GM23338 (cell line): ENCODE results near the gene DMD. TPM values are rescaled to one million over a fixed set of nuclear protein-coding genes. Genes with fewer than 3 reads are reported as not detected.

ENCODE experiments used
- ATAC-seq: fragments of 200-7000 bp; cut with Tn5 transposase; 3 replicates; pipeline ENCODE4 v1.9.1; 2020
- DNase-seq: peaks from one replicate; pipeline ENCODE4 v3.0.0-alpha.2; 2015; ENCODE audit warnings: low spot score
- H2AFZ ChIP-seq: fragments of 200-600 bp; sonication (generic); 2 replicates; pipeline ENCODE4 v1.8.0; 2016; ENCODE audit warnings: antibody characterized with exemption, mild to moderate bottlenecking, moderate library complexity
- H3F3A ChIP-seq: fragments of 200-600 bp; sonication (generic); replicated peaks from 2 replicates; pipeline ENCODE4 v1.8.0; 2017; ENCODE audit warnings: antibody characterized with exemption, mixed run types, low read depth
- H3K27ac ChIP-seq: fragments of 200-600 bp; sonication (generic); 2 replicates; pipeline ENCODE4 v1.6.1; 2016; ENCODE audit warnings: low read depth
- H3K27me3 ChIP-seq: fragments of 200-600 bp; sonication (generic); 2 replicates; pipeline ENCODE4 v1.8.0; 2016; ENCODE audit warnings: mild to moderate bottlenecking, mixed run types, moderate library complexity; ENCODE audit not compliant: insufficient read depth
- H3K36me3 ChIP-seq: fragments of 200-600 bp; sonication (generic); 2 replicates; pipeline ENCODE4 v1.8.0; 2016; ENCODE audit warnings: mild to moderate bottlenecking; ENCODE audit not compliant: insufficient read depth
- H3K4me1 ChIP-seq: fragments of 200-600 bp; sonication (generic); 2 replicates; pipeline ENCODE4 v1.8.0; 2016; ENCODE audit warnings: mild to moderate bottlenecking, moderate library complexity; ENCODE audit not compliant: insufficient read depth
- H3K4me2 ChIP-seq: fragments of 200-600 bp; sonication (generic); 2 replicates; pipeline ENCODE4 v1.7.1; 2017; ENCODE audit warnings: mixed run types
- H3K4me3 ChIP-seq: fragments of 200-600 bp; sonication (generic); 2 replicates; pipeline ENCODE4 v1.6.1; 2016; ENCODE audit warnings: mixed run types
- H3K79me2 ChIP-seq: fragments of 200-600 bp; sonication (generic); replicated peaks from 2 replicates; pipeline ENCODE4 v1.8.0; 2017; ENCODE audit warnings: mild to moderate bottlenecking; ENCODE audit not compliant: insufficient read depth
- H3K9me2 ChIP-seq: fragments of 200-600 bp; sonication (generic); 2 replicates; pipeline ENCODE4 v1.8.0; 2017; ENCODE audit not compliant: insufficient read depth
- H4K20me1 ChIP-seq: fragments of 200-600 bp; sonication (generic); replicated peaks from 2 replicates; pipeline ENCODE4 v1.8.0; 2017; ENCODE audit warnings: mild to moderate bottlenecking; ENCODE audit not compliant: insufficient read depth
- H3K27ac Mint-ChIP-seq: 2 replicates; pipeline ENCODE4 v1.8.0; 2020; ENCODE audit warnings: inconsistent platforms, mild to moderate bottlenecking, moderate library complexity, mixed read lengths
- H3K27me3 Mint-ChIP-seq: 3 replicates; pipeline ENCODE4 v1.8.0; 2022; ENCODE audit warnings: low read depth, mild to moderate bottlenecking, moderate library complexity, mixed read lengths, inconsistent platforms; ENCODE audit not compliant: insufficient read depth, poor library complexity
- H3K36me3 Mint-ChIP-seq: 3 replicates; pipeline ENCODE4 v1.8.0; 2021; ENCODE audit warnings: low read depth, mild to moderate bottlenecking, inconsistent platforms, moderate library complexity, mixed read lengths
- H3K4me1 Mint-ChIP-seq: 3 replicates; pipeline ENCODE4 v1.8.0; 2020; ENCODE audit warnings: mild to moderate bottlenecking, inconsistent platforms, mixed read lengths
- H3K4me3 Mint-ChIP-seq: 3 replicates; pipeline ENCODE4 v1.8.0; 2021; ENCODE audit warnings: moderate library complexity, mild to moderate bottlenecking, inconsistent platforms, mixed read lengths
- H3K9me3 Mint-ChIP-seq: 3 replicates; pipeline ENCODE4 v1.8.0; 2020; ENCODE audit warnings: moderate library complexity, mild to moderate bottlenecking, inconsistent platforms, mixed read lengths
- CREB1 ChIP-seq: fragments of 250-450 bp; sonication (Bioruptor Pico); IDR thresholded peaks from 2 replicates; pipeline ENCODE4 v1.5.0; 2020; ENCODE audit warnings: low read depth, mild to moderate bottlenecking, moderate library complexity
- CTCF ChIP-seq, 2 experiments: fragments of 200-600 bp in 1 of 2; sonication (generic) in 1 of 2; conservative IDR thresholded peaks; 2 replicates each; pipeline versions ENCODE4 v1.5.1 to v1.6.1; 2016 to 2017; ENCODE audit warnings: antibody characterized with exemption in 2 of 2, low read depth in 2 of 2, mild to moderate bottlenecking in 2 of 2, moderate library complexity in 1 of 2
- NANOG ChIP-seq: IDR thresholded peaks from 2 replicates; pipeline ENCODE4 v1.6.1; 2016; ENCODE audit warnings: antibody characterized with exemption, borderline replicate concordance
- REST ChIP-seq: IDR thresholded peaks from one replicate; pipeline ENCODE4 v1.6.1; 2018; ENCODE audit warnings: antibody characterized with exemption; ENCODE audit not compliant: unreplicated experiment
- STAT1 ChIP-seq: IDR thresholded peaks from one replicate; pipeline ENCODE4 v1.6.1; 2016; ENCODE audit warnings: antibody characterized with exemption; ENCODE audit not compliant: unreplicated experiment
- ZNF114 ChIP-seq: fragments of 250-450 bp; sonication (Bioruptor Pico); IDR thresholded peaks from 2 replicates; pipeline ENCODE4 v1.5.0; 2020; ENCODE audit warnings: mild to moderate bottlenecking, moderate library complexity
- polyA plus RNA-seq: library from polyadenylated mRNA; unstranded; fragments of >200 nt; fragmentation: Nextera tagmentation; extraction: Ambion mirVana; gene quantifications from 2 replicates; pipeline ENCODE4 v1.2.1, GENCODE V29; 2016
- total RNA-seq: library from RNA; depleted of rRNA; stranded (reverse); fragments of >200 nt; shearing (Covaris generic); gene quantifications from 2 replicates; pipeline ENCODE4 v1.2.3, GENCODE V29; 2014

The DMD gene
- total and polyA plus RNA-seq, 2 experiments from 2014 or later, result 4.5 to 7.6 TPM

GRCh38 chrX:32447640-32448039 is 763.7 kb downstream of the DMD start:
- Mint-ChIP-seq H3K4me1 (no peaks in the 10 kb centered on the region), H3K36me3 (no peaks in the 10 kb centered on the region), H3K9me3 (no peaks in the 10 kb centered on the region), H3K4me3 (no peak overlapping the region), H3K27ac (no peak overlapping the region), H3K27me3 (no peaks in the 10 kb centered on the region)
- no peaks in the 10 kb centered on the region for H3K4me1 ChIP-seq
- H3K4me3 ChIP-seq, result no peak overlapping the region
- no peak for TF ChIP-seq NANOG
- no peak for TF ChIP-seq CREB1 (CRISPR knock-in tag)
- H3K79me2 ChIP-seq, result no peaks in the 10 kb centered on the region
- H3K9me2 ChIP-seq, result no peaks in the 10 kb centered on the region
- no peaks in the 10 kb centered on the region for H3K27me3 ChIP-seq
- ATAC-seq (no peak), DNase-seq (no peak)
- no peak overlapping the region for H2AFZ ChIP-seq
- H3F3A ChIP-seq, result no peaks in the 10 kb centered on the region
- no peaks in the 10 kb centered on the region for H4K20me1 ChIP-seq
- H3K4me2 ChIP-seq, result no peak overlapping the region
- no peak overlapping the region for H3K27ac ChIP-seq
- H3K36me3 ChIP-seq, result no peaks in the 10 kb centered on the region

GRCh38 chrX:32443841-32444240 is 767.5 kb downstream of the DMD start:
- Histone ChIP-seq H3K27ac (no peak overlapping the region), H3F3A (no peaks in the 10 kb centered on the region), H3K27me3 (no peaks in the 10 kb centered on the region), H3K9me2 (no peaks in the 10 kb centered on the region), H3K4me3 (no peak overlapping the region), H3K36me3 (no peaks in the 10 kb centered on the region), H3K4me1 (no peaks in the 10 kb centered on the region), H3K4me2 (no peak overlapping the region), H2AFZ (no peak overlapping the region), H3K79me2 (no peaks in the 10 kb centered on the region), H4K20me1 (no peaks in the 10 kb centered on the region)
- no peak for DNase-seq
- Mint-ChIP-seq H3K9me3 (no peaks in the 10 kb centered on the region; the same call in 2 of the 3 replicates), H3K27me3 (no peaks in the 10 kb centered on the region), H3K27ac (no peak overlapping the region), H3K36me3 (no peaks in the 10 kb centered on the region), H3K4me3 (no peak overlapping the region), H3K4me1 (no peaks in the 10 kb centered on the region)
- no peak for ATAC-seq
- TF ChIP-seq CTCF (conservative IDR thresholded peaks at IDR 0.05; ENCODE audit: low read depth in 2 of 2), result no peak
- no peak for TF ChIP-seq STAT1
- TF ChIP-seq NANOG, result no peak
- no peak for TF ChIP-seq REST
- no peak for TF ChIP-seq ZNF114 (CRISPR knock-in tag)
